Measurements from ENCODE around the gene CD33. TPM values are rescaled to one million over a fixed set of nuclear protein-coding genes. Genes with fewer than 3 reads are reported as not detected.
"Not testable (repeated sequence)": the region's sequence is repeated elsewhere in the genome, so short reads cannot be mapped to it uniquely, and the experiment has no call there.

Gene CD33
- polyA plus RNA-seq, 1 donor from 2014 or later = not detected

DNA sequence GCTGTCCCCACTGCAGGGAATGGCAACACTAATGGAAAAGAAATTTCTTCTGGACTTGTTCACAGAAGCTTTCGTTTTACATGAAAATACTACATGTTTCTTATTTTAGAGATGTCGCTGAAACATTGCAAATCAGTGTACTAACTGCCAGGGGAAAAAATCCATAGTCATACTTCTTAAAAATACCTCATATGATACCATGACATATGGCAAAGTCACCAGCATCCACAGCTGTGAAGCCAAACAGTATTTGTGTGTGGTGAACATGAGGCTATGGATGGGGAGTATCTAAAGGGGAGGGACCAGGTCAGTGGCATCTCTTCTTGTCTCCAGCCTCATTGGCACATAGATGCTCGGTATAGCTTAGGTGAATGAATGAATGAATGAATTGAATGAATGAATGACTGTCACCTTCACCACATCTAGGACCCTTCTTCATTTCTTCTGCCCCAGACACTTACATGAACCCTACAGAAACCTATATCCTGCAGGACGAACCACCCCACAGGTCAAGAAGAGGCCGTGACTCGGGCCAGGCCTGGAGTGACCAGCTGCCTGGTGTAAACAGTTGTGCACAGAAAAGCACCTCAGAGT lies 14.6 kb upstream of the CD33 start:
- TF ChIP-seq, protein P1, sequence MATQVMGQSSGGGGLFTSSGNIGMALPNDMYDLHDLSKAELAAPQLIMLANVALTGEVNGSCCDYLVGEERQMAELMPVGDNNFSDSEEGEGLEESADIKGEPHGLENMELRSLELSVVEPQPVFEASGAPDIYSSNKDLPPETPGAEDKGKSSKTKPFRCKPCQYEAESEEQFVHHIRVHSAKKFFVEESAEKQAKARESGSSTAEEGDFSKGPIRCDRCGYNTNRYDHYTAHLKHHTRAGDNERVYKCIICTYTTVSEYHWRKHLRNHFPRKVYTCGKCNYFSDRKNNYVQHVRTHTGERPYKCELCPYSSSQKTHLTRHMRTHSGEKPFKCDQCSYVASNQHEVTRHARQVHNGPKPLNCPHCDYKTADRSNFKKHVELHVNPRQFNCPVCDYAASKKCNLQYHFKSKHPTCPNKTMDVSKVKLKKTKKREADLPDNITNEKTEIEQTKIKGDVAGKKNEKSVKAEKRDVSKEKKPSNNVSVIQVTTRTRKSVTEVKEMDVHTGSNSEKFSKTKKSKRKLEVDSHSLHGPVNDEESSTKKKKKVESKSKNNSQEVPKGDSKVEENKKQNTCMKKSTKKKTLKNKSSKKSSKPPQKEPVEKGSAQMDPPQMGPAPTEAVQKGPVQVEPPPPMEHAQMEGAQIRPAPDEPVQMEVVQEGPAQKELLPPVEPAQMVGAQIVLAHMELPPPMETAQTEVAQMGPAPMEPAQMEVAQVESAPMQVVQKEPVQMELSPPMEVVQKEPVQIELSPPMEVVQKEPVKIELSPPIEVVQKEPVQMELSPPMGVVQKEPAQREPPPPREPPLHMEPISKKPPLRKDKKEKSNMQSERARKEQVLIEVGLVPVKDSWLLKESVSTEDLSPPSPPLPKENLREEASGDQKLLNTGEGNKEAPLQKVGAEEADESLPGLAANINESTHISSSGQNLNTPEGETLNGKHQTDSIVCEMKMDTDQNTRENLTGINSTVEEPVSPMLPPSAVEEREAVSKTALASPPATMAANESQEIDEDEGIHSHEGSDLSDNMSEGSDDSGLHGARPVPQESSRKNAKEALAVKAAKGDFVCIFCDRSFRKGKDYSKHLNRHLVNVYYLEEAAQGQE (IDR thresholded peaks at IDR 0.05; ENCODE audit: borderline replicate concordance) = no peak
- TF ChIP-seq EP300 (conservative IDR thresholded peaks at IDR 0.05; ENCODE audit: poor library complexity, severe bottlenecking) = no peak
- TF ChIP-seq TAF1 (IDR thresholded peaks at IDR 0.05; ENCODE audit: low read depth) = no peak
- TF ChIP-seq EZH2 (IDR thresholded peaks at IDR 0.05; ENCODE audit: borderline replicate concordance, insufficient read depth, low read length, poor library complexity, severe bottlenecking) = no peak
- no peak for TF ChIP-seq MXI1 (conservative IDR thresholded peaks at IDR 0.05; ENCODE audit: poor library complexity, severe bottlenecking)
- no peak for TF ChIP-seq POLR2AphosphoS5 (IDR thresholded peaks at IDR 0.05)
- no peak for TF ChIP-seq RAD21 (conservative IDR thresholded peaks at IDR 0.05)
- TF ChIP-seq SMC3 (conservative IDR thresholded peaks at IDR 0.05; ENCODE audit: poor library complexity) = no peak
- H3K9me2 ChIP-seq (ENCODE audit: insufficient read depth, low read length) = no peaks in the 10 kb centered on the region
- H3F3A ChIP-seq (ENCODE audit: insufficient read depth, low read length, poor library complexity, severe bottlenecking) = no peaks in the 10 kb centered on the region
- H2AFZ ChIP-seq (ENCODE audit: low read depth, low read length) = no peak overlapping the region
- H3K27ac ChIP-seq (ENCODE audit: low read length) = no peak overlapping the region
- H3K79me2 ChIP-seq (replicated peaks; ENCODE audit: insufficient read depth, low read length) = no peaks in the 10 kb centered on the region
- H3K36me3 ChIP-seq (ENCODE audit: insufficient read depth, low read length) = no peaks in the 10 kb centered on the region
- H4K20me1 ChIP-seq (ENCODE audit: insufficient read depth) = no peaks in the 10 kb centered on the region
- no peaks in the 10 kb centered on the region for H3K27me3 ChIP-seq (ENCODE audit: insufficient read depth, low read depth, low read length)
- H3K4me3 ChIP-seq (ENCODE audit: low read length) = no peak overlapping the region
- no peaks in the 10 kb centered on the region for H3K9me3 ChIP-seq (ENCODE audit: low read length)
- no peak overlapping the region for H3K9ac ChIP-seq (ENCODE audit: low read length)
- H3K4me2 ChIP-seq (ENCODE audit: low read length) = no peak overlapping the region

DNA sequence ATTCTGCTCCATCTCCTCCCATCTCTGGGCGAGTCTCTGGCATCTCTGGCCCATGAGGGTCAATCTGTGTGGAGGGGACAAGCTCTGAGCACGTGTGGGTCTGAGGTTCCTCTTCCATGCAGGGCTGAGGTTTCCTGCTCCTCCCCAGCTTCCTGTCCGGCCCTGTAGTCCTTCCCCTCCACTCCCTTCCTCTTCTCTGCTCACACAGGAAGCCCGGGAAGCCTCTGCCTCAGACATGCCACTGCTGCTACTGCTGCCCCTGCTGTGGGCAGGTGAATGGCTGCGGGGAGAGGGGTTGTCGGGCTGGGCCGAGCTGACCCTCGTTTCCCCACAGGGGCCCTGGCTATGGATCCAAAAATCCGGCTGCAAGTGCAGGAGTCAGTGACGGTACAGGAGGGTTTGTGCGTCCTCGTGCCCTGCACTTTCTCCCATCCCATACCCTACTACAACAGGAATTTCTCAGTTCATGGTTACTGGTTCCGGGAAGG lies 14.0 kb upstream of the CD33 start:
- not testable (repeated sequence) for H3K9me2 ChIP-seq (ENCODE audit: insufficient read depth, low read length); H4K20me1 ChIP-seq (ENCODE audit: insufficient read depth); H3K9me3 ChIP-seq (ENCODE audit: low read length); H3K4me2 ChIP-seq (ENCODE audit: low read length); H3K4me3 ChIP-seq (ENCODE audit: low read length); H3K36me3 ChIP-seq (ENCODE audit: insufficient read depth, low read length); H2AFZ ChIP-seq (ENCODE audit: low read depth, low read length); H3K27ac ChIP-seq (ENCODE audit: low read length); H3K79me2 ChIP-seq (replicated peaks; ENCODE audit: insufficient read depth, low read length); H3K9ac ChIP-seq (ENCODE audit: low read length); H3F3A ChIP-seq (ENCODE audit: insufficient read depth, low read length, poor library complexity, severe bottlenecking); H3K27me3 ChIP-seq (ENCODE audit: insufficient read depth, low read depth, low read length)

DNA sequence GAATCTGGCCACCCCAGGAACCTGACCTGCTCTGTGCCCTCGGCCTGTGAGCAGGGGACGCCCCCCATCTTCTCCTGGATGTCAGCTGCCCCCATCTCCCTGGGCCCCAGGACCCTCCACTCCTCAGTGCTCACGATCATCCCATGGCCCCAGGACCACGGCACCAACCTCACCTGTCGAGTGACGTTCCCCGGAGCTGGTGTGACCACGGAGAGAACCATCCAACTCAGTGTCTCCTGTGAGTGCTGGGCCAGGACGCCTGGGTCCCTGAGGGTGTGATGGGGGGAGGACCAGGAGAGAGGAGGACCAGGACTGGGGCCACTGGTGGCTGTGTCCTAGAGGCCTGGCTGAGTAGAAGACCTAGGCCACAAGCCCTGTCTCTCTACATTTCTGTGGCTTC lies 13.0 kb upstream of the CD33 start:
- no peaks in the 10 kb centered on the region for H3F3A ChIP-seq (ENCODE audit: insufficient read depth, low read length, poor library complexity, severe bottlenecking)
- TF ChIP-seq TAF1 (IDR thresholded peaks at IDR 0.05; ENCODE audit: low read depth) (no peak), POLR2AphosphoS5 (IDR thresholded peaks at IDR 0.05) (no peak), MXI1 (conservative IDR thresholded peaks at IDR 0.05; ENCODE audit: poor library complexity, severe bottlenecking) (no peak), EZH2 (IDR thresholded peaks at IDR 0.05; ENCODE audit: borderline replicate concordance, insufficient read depth, low read length, poor library complexity, severe bottlenecking) (no peak), SMC3 (conservative IDR thresholded peaks at IDR 0.05; ENCODE audit: poor library complexity) (no peak)
- TF ChIP-seq, protein P2, sequence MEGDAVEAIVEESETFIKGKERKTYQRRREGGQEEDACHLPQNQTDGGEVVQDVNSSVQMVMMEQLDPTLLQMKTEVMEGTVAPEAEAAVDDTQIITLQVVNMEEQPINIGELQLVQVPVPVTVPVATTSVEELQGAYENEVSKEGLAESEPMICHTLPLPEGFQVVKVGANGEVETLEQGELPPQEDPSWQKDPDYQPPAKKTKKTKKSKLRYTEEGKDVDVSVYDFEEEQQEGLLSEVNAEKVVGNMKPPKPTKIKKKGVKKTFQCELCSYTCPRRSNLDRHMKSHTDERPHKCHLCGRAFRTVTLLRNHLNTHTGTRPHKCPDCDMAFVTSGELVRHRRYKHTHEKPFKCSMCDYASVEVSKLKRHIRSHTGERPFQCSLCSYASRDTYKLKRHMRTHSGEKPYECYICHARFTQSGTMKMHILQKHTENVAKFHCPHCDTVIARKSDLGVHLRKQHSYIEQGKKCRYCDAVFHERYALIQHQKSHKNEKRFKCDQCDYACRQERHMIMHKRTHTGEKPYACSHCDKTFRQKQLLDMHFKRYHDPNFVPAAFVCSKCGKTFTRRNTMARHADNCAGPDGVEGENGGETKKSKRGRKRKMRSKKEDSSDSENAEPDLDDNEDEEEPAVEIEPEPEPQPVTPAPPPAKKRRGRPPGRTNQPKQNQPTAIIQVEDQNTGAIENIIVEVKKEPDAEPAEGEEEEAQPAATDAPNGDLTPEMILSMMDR (IDR thresholded peaks at IDR 0.05; ENCODE audit: poor library complexity, severe bottlenecking) = no peak
- H4K20me1 ChIP-seq (ENCODE audit: insufficient read depth) = no peaks in the 10 kb centered on the region
- no peak overlapping the region for H3K4me2 ChIP-seq (ENCODE audit: low read length)
- no peaks in the 10 kb centered on the region for H3K9me2 ChIP-seq (ENCODE audit: insufficient read depth, low read length)
- H3K27ac ChIP-seq (ENCODE audit: low read length) = no peak overlapping the region
- H3K4me3 ChIP-seq (ENCODE audit: low read length) = no peak overlapping the region
- H3K79me2 ChIP-seq (replicated peaks; ENCODE audit: insufficient read depth, low read length) = no peaks in the 10 kb centered on the region
- H3K27me3 ChIP-seq (ENCODE audit: insufficient read depth, low read depth, low read length) = no peaks in the 10 kb centered on the region
- H2AFZ ChIP-seq (ENCODE audit: low read depth, low read length) = no peak overlapping the region
- H3K9me3 ChIP-seq (ENCODE audit: low read length) = no peaks in the 10 kb centered on the region
- H3K36me3 ChIP-seq (ENCODE audit: insufficient read depth, low read length) = no peaks in the 10 kb centered on the region
- H3K9ac ChIP-seq (ENCODE audit: low read length) = no peak overlapping the region
